Measurements from ENCODE around the gene PSPC1.

PSPC1 gene

DNA sequence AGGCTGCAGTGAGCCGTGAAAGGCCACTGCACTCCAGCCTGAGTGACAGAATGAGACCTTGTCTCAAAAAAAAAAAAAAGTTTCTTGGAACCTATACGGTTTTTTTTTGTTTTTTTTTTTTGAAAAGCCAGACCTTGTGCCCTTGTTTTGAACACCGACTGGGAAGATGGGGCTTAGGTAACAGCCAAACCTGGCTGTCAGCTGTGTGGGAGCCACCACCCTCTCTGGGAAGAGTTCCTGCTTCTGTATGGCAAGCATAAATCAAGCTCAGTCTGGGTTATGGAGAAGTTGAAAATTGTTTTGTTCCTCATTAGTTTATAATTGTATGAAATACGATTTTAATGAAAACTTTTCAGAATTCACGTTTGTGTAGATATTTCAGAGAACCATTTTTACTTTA is 109.8 kb downstream of the PSPC1 start:
- H3K27ac Mint-ChIP-seq = peak overlapping the region; percentile 74
- no peaks in the 10 kb centered on the region for H3K9me3 Mint-ChIP-seq
- no peak for DNase-seq
- peaks cover 95% of the 10 kb centered on the region for H3K36me3 Mint-ChIP-seq (ENCODE audit: low read depth)
- no peaks in the 10 kb centered on the region for H3K27me3 Mint-ChIP-seq
- no peak overlapping the region for H3K4me3 Mint-ChIP-seq
- peaks cover 7% of the 10 kb centered on the region for H3K4me1 Mint-ChIP-seq (ENCODE audit: low read depth)

DNA sequence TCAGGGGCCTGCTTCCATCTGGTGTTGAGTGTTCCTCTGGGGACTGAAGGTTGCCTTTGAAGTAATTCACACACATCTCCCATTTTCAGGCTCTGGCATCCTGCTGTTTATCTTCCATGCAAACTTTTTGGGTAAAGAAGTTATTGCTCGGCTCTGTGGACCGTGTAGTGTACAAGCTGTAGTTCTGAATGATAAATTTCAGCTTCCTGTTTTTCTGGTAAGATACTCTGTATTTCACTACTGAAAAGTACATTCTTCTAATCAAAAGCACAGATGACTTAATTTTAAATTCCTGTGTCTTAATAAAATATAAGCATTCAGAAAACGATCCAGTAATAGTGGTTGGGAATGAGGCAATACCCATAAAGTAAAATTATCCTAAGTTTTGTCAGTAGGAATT is 112.6 kb downstream of the PSPC1 start:
- Mint-ChIP-seq H3K27ac (peak overlapping the region; percentile 45), H3K27me3 (no peaks in the 10 kb centered on the region), H3K4me3 (no peak overlapping the region), H3K9me3 (no peaks in the 10 kb centered on the region), H3K36me3 (ENCODE audit: low read depth) (peaks cover 100% of the 10 kb centered on the region), H3K4me1 (ENCODE audit: low read depth) (no peaks in the 10 kb centered on the region)
- DNase-seq = no peak

DNA sequence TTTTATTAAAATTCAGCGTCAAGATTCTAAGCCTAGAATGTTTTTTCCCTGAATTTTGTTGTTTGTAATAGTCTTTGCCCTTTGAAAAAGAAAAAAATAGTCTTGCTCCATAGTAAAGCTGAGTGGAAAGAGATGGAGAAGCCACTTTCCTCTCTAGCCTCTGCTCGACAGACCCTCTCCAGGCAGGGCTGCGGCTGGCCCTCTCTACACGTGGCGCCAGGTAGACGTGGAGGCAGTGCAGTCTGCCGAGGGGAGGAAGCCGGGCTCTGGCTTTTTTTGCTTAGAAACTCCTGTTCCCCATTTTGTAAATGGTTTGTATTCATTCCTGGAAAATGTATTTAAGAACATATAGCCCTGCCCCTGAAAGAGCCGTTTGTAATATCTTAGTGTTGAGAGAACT is 114.0 kb downstream of the PSPC1 start:
- Mint-ChIP-seq H3K9me3 (no peaks in the 10 kb centered on the region), H3K27ac (peak overlapping the region; percentile 65), H3K4me1 (ENCODE audit: low read depth) (peaks cover 1% of the 10 kb centered on the region), H3K4me3 (no peak overlapping the region), H3K36me3 (ENCODE audit: low read depth) (peaks cover 100% of the 10 kb centered on the region), H3K27me3 (no peaks in the 10 kb centered on the region)
- DNase-seq = no peak

DNA sequence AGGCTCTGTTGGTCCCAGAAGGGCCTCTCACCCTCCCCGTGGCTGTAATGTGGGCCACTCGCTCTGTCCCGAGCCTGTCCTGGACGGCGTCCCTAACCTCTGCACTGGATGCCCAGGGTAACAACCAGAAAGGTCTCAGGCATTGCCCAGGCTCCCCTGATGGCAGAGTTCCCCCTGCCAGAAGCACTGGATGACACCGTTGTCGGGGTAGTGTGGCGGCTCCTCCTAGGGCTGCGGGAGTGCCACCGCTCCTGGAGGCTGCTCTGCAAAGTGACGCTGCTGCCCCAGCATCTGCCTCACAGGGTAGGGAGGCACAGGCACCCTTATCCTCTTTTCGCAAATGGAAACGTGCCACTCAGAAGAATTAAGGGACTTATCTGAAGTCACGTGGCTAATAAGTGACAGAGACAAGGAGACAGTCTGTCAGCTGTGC is 117.3 kb downstream of the PSPC1 start:
- peaks cover 1% of the 10 kb centered on the region for H3K4me1 Mint-ChIP-seq (ENCODE audit: low read depth)
- H3K36me3 Mint-ChIP-seq (ENCODE audit: low read depth) = peaks cover 98% of the 10 kb centered on the region
- peak overlapping the region; percentile 73 for H3K27ac Mint-ChIP-seq
- H3K4me3 Mint-ChIP-seq = no peak overlapping the region
- no peaks in the 10 kb centered on the region for H3K9me3 Mint-ChIP-seq
- no peaks in the 10 kb centered on the region for H3K27me3 Mint-ChIP-seq
- no peak for DNase-seq

DNA sequence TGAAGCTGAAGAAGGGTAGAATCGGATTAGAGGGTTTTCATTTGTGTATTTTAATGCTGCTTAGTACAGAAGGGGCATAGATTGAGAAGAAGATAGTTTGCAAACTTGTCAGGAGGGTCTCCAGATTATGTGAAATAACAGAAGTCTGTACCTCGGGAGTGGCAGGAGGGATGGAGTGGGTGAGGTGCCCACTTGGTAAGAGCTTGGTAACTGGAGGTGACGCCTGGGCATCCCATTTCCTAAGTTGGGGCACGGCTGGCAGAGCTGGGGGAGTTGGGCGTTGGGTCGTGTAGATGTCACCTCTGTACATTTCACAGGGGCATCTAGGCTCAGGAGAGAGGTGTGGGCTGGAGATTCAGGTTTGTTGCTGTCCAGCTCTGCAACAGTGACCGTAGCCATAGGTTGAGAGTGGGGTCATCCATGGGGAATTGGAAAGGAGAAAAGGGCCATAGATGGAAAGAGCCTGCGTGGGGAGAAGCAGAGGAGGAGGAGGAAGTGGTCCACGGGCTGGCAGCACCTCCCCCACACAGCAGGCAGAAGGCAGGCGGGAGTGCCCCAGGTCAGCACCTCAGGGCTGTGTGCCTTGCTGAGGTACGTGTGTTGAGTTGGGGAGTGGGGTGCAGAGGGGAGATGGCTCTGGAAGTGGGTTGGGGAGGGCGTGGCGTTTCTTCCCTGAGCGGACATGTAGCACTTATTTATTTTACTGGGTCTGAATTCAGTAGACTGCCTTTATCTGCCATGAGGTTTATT is 118.1 kb downstream of the PSPC1 start:
- no peaks in the 10 kb centered on the region for H3K27me3 Mint-ChIP-seq
- H3K27ac Mint-ChIP-seq = peak overlapping the region; percentile 73
- no peak for DNase-seq
- peaks cover 96% of the 10 kb centered on the region for H3K36me3 Mint-ChIP-seq (ENCODE audit: low read depth)
- peaks cover 1% of the 10 kb centered on the region for H3K4me1 Mint-ChIP-seq (ENCODE audit: low read depth)
- no peak overlapping the region for H3K4me3 Mint-ChIP-seq
- H3K9me3 Mint-ChIP-seq = no peaks in the 10 kb centered on the region

DNA sequence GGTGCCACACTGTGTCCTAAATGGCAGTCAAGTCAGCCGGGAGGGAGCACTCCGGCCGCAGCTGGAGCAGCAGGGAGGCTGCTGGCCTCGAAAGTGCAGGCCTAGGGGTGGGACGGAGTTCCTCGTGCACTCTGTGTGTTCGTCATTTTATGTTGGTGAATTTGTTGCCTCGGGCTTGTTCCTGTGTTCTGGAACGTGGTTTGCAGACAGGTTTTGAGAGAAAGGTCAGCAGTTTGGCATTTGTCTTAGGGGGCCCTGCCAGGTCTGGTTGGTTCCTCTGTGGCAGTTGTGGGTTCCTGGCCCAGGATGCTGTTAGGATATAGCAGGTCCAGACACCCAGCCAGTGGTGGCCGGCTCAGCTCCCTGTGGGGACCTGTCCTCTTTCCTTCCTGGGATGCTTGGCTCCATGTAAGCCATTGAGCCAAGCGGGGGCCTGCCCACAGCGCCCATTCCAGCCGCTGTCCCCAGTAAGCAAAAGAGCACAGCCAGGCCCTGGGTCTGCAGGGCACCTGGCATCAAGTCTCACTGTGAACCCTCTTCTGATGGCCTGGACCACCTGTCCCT is 119.2 kb downstream of the PSPC1 start:
- Mint-ChIP-seq H3K9me3 (no peaks in the 10 kb centered on the region), H3K27ac (peak overlapping the region; percentile 73), H3K36me3 (ENCODE audit: low read depth) (peaks cover 96% of the 10 kb centered on the region), H3K4me3 (no peak overlapping the region), H3K27me3 (no peaks in the 10 kb centered on the region), H3K4me1 (ENCODE audit: low read depth) (peaks cover 1% of the 10 kb centered on the region)
- no peak for DNase-seq

DNA sequence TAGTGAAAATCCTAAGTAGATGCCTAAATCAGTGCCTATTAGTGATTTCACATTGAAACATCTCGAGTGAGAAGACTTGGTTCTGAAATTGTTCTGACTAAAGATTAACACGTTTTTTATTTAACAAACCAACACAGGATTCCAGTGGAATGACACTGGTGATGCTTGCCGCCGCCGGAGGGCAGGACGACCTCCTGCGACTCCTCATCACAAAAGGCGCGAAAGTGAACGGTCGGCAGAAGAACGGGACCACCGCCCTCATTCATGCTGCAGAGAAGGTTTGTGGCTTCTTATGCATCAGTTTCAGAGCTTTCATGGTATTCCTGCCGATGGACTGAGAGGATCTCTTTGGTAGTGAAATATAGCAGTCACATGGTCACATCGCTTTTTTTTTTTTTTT is 121.2 kb downstream of the PSPC1 start:
- Mint-ChIP-seq H3K9me3 (no peaks in the 10 kb centered on the region), H3K27ac (peak overlapping the region; percentile 44), H3K4me1 (ENCODE audit: low read depth) (peaks cover 1% of the 10 kb centered on the region), H3K27me3 (no peaks in the 10 kb centered on the region), H3K4me3 (no peak overlapping the region), H3K36me3 (ENCODE audit: low read depth) (peaks cover 91% of the 10 kb centered on the region)
- no peak for DNase-seq

DNA sequence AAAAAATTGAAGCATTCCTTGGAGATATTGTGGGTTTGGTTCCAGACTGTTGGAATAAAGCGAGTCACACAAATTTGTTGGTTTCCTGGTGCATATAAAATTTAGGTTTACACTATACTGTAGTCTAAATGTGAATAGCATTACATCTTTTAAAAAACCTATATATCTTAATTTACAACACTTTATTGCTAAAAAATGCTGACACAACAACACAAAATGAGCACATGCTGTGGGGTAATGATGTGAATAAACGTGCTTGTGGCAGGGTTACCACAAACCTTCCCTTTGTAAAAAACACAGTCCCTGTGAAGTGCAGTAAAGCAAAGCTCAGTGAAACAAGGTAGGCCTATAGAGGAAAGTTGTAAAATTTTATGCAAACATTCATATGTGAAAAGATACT is 121.6 kb downstream of the PSPC1 start:
- Mint-ChIP-seq H3K27ac (peak overlapping the region; percentile 44), H3K27me3 (no peaks in the 10 kb centered on the region), H3K36me3 (ENCODE audit: low read depth) (peaks cover 87% of the 10 kb centered on the region), H3K9me3 (no peaks in the 10 kb centered on the region), H3K4me1 (ENCODE audit: low read depth) (peaks cover 1% of the 10 kb centered on the region), H3K4me3 (no peak overlapping the region)
- DNase-seq = no peak

DNA sequence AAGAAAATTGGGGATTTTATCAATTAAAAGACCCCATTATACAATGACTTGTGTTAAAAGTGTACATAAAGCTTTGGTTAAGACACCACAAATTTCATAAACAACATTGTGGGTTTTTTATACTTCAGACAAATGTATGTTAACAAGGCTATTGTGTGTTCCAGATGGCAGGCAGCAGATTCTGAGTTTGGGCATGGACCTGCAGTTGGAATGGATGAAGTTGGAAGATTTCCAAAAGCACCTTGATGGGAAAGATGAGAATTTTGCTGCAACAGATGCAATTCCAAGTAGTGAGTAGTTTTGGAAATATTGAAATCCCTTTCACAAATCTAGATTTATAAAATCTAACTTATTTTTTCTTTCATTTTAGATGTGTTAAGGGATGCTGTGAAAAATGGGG is 123.9 kb downstream of the PSPC1 start:
- Mint-ChIP-seq H3K36me3 (ENCODE audit: low read depth) (peaks cover 85% of the 10 kb centered on the region), H3K27ac (no peak overlapping the region), H3K4me3 (no peak overlapping the region), H3K27me3 (no peaks in the 10 kb centered on the region), H3K9me3 (no peaks in the 10 kb centered on the region), H3K4me1 (ENCODE audit: low read depth) (no peaks in the 10 kb centered on the region)
- no peak for DNase-seq

DNA sequence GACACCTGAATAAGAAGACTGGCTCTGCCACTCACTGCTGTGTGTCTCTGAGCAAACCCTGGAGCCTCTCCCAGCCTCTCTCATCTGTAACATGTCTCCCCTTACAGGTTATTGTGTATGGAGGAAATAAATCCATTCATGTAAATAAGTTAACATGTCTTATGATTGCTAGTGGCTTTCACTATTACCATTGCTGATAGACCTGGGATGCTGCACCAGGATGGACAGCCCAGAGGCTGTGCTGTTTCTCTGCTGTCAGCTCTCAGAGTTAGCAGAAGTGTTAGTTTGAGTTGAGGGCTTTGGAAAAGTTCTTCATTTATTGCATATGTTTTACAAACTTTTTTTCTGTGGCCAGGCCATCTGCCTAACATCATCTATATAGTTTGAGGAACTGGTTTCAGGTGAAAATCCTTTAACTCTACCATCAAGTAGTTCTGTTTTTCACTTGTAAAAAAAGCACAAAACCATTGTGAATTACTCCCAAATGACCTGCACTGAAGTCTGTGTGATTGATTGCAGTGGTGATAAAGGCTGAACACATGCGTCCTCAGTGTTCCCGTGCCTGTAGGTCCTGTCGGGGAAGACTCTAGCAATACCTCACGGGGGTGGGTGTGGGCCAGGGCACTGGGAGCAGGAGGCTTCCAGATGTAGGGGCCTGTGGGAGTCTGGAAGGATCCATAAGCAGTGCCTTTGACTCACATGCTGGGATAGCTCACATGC is 124.7 kb downstream of the PSPC1 start:
- Mint-ChIP-seq H3K36me3 (ENCODE audit: low read depth) (peaks cover 85% of the 10 kb centered on the region), H3K9me3 (no peaks in the 10 kb centered on the region), H3K27ac (peak overlapping the region; percentile 44), H3K4me3 (no peak overlapping the region), H3K4me1 (ENCODE audit: low read depth) (no peaks in the 10 kb centered on the region), H3K27me3 (no peaks in the 10 kb centered on the region)
- DNase-seq = no peak

All from activated T-cell treated with anti-CD3 and anti-CD28 coated beads, Interleukin-2, amount 50 U/mL, for 24 hours (primary cell).